ENCODE results near the gene FLOT1.

FLOT1 gene

DNA sequence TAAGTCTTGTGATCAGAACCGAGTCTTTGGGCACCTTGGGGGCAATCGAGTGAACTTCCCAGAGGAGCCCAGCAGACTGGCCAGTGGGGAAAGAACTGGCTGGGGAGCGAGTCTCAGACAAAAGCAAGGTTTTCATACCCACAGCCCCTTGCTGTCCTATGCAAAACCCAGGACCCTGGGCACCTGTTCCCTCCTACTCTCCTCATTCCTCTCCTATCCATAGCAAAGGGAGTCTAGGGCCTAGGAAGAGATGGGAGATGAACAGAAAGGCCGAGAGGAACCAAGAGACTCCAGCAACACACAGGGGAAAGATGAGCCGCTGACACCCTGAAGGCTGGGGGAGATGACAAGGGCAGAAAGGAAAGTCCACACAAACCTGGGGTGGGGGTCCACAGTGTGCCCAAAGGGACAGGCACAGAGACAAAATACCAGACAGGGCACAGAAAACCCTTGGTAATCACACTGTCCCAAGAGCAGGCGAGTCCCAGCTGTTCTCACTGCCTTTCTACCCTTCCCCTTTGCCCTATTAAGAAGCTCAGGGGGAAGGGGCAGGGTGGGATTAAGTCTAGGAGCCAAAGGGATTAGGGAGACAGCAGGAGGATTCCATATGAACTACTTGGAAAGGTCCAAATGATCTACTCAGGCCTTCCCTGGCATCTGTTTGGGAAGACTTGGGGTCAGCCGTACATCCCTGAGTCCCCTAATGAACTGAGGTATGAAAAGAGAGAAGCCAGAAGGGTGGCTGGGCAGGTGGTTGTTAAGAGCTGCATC is 62.5 kb downstream of the FLOT1 start:
- no peak for DNase-seq (ENCODE audit: low read depth)
- TF ChIP-seq, protein P1, sequence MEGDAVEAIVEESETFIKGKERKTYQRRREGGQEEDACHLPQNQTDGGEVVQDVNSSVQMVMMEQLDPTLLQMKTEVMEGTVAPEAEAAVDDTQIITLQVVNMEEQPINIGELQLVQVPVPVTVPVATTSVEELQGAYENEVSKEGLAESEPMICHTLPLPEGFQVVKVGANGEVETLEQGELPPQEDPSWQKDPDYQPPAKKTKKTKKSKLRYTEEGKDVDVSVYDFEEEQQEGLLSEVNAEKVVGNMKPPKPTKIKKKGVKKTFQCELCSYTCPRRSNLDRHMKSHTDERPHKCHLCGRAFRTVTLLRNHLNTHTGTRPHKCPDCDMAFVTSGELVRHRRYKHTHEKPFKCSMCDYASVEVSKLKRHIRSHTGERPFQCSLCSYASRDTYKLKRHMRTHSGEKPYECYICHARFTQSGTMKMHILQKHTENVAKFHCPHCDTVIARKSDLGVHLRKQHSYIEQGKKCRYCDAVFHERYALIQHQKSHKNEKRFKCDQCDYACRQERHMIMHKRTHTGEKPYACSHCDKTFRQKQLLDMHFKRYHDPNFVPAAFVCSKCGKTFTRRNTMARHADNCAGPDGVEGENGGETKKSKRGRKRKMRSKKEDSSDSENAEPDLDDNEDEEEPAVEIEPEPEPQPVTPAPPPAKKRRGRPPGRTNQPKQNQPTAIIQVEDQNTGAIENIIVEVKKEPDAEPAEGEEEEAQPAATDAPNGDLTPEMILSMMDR (IDR thresholded peaks at IDR 0.05; ENCODE audit: insufficient read depth, low read depth, low read length, missing control alignments), result no peak
- no peak overlapping the region for H3K4me3 ChIP-seq (ENCODE audit: low read length)

DNA sequence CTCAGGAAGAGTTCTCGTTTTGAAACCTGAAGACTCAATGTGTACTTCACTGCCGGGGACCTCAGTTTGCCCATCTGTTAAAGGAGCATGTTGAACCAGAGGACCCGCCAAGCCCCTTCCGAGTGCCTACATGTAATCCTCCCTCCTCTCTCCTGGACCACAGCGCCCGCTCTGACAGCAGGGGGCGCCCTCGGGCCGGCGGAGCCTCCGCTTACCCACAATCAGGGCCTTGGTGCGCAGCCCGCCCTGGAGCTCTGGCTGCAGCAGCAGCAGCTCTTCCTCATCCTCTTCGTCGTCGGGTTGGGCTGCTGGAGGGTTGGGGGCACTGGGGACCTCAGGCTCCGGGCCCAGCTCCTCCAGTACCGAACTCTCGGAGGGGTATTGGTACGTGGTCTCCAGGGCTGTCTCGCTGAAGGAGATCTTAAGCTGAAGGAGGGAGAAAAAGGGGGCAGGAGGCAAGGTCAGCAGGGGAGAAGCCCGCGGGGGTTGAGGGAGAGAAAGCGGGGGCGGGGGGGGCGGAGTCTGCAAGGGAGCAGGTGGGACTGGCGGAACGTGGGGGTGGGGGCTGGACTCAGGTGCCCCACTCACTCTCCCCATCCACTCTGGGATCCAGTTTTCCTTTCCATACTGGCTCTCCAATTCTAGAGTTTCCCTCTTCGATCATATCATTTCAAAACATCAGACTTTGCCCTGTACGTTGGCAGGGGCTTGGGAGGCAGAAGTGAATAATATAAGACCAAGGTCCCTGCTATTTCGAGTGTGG is 63.3 kb downstream of the FLOT1 start:
- DNase-seq (ENCODE audit: low read depth), result peak; percentile 82
- H3K4me3 ChIP-seq (ENCODE audit: low read length), result no peak overlapping the region
- TF ChIP-seq, protein P1 (IDR thresholded peaks at IDR 0.05; ENCODE audit: insufficient read depth, low read depth, low read length, missing control alignments), result peak; percentile 93
